ENCODE measurements around the gene CGN. TPM values are rescaled to one million over a fixed set of nuclear protein-coding genes. Genes with fewer than 3 reads are reported as not detected.

The CGN gene
- total and polyA plus RNA-seq, 2 experiments from 2014 or later = 11.8 to 37.0 TPM

DNA sequence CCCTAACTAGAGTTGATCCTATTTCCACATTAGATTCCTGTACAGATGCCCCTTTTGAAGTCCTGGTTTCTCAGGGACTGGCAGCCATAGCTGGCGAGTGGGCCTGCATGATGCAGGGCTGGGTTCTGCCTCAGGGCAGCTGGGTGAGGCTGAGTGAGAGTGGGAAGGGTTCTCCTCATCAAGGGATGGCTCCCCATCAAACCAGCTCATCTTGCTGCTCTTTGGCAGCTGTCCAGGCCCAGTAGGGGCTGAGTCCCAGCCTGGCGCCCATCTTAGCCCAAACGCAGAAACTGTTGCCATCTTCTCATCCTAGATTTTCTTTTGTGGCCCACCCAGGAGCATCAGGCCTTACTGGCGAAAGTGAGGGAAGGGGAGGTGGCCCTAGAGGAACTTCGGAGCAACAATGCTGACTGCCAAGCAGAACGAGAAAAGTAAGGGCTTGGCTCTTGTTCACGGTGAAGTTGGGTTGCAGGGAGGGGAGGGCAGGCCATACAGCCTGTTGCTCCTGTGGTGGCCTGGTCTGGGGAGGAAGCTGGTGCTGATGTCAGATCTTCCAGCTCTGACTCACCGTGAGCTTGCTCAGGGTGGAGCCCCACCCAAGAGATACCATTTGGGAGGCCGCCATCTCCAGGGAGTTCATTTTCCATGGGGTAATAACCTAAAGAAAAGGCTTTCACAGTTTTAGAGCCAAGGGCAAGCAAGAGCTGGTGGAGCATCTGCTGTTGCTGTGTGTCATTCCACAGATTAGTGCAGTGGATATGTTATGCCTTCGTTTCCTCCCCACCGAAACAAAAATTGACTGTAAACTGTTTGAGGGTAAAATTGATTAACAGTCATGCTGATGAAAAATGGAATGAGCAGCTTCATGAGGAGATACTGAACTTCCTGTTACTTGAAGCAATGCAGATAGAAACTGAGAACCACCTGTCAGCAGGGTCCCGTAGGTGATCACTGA lies 63.7 kb downstream of the CGN start:
- no peak for DNase-seq (ENCODE audit: low spot score)
- no peak overlapping the region for H3K4me3 ChIP-seq
- no peaks in the 10 kb centered on the region for H3K27me3 Mint-ChIP-seq (ENCODE audit: insufficient read depth, low read depth, poor library complexity)
- H3K36me3 ChIP-seq (ENCODE audit: insufficient read depth) = peaks cover 15% of the 10 kb centered on the region; the same call in 1 of the 2 replicates
- H2AFZ ChIP-seq = no peak overlapping the region
- no peaks in the 10 kb centered on the region for H3F3A ChIP-seq (replicated peaks; ENCODE audit: low read depth)
- no peaks in the 10 kb centered on the region for H3K9me2 ChIP-seq (ENCODE audit: insufficient read depth)
- no peaks in the 10 kb centered on the region for H4K20me1 ChIP-seq (replicated peaks; ENCODE audit: insufficient read depth)
- ATAC-seq = no peak
- H3K4me1 Mint-ChIP-seq = peaks cover 13% of the 10 kb centered on the region; the same call in 2 of the 3 replicates
- TF ChIP-seq NANOG (IDR thresholded peaks at IDR 0.05; ENCODE audit: borderline replicate concordance) (no peak), ZNF331 (CRISPR knock-in tag; IDR thresholded peaks at IDR 0.05; ENCODE audit: low read depth) (no peak), ZNF114 (CRISPR knock-in tag; IDR thresholded peaks at IDR 0.05) (no peak), EZH2 (IDR thresholded peaks at IDR 0.05; ENCODE audit: low read depth, unreplicated experiment) (no peak), EZH2phosphoT487 (IDR thresholded peaks at IDR 0.05; ENCODE audit: unreplicated experiment) (no peak), JUNB (IDR thresholded peaks at IDR 0.05; ENCODE audit: unreplicated experiment) (no peak), CREB1 (CRISPR knock-in tag; IDR thresholded peaks at IDR 0.05; ENCODE audit: low read depth) (no peak)
- TF ChIP-seq, protein P1, sequence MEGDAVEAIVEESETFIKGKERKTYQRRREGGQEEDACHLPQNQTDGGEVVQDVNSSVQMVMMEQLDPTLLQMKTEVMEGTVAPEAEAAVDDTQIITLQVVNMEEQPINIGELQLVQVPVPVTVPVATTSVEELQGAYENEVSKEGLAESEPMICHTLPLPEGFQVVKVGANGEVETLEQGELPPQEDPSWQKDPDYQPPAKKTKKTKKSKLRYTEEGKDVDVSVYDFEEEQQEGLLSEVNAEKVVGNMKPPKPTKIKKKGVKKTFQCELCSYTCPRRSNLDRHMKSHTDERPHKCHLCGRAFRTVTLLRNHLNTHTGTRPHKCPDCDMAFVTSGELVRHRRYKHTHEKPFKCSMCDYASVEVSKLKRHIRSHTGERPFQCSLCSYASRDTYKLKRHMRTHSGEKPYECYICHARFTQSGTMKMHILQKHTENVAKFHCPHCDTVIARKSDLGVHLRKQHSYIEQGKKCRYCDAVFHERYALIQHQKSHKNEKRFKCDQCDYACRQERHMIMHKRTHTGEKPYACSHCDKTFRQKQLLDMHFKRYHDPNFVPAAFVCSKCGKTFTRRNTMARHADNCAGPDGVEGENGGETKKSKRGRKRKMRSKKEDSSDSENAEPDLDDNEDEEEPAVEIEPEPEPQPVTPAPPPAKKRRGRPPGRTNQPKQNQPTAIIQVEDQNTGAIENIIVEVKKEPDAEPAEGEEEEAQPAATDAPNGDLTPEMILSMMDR (conservative IDR thresholded peaks at IDR 0.05; ENCODE audit: low read depth in 2 of 2) = no peak
- H3K27me3 ChIP-seq (ENCODE audit: insufficient read depth) = no peaks in the 10 kb centered on the region
- H3K27ac Mint-ChIP-seq = no peak overlapping the region
- H3K9me3 Mint-ChIP-seq = no peaks in the 10 kb centered on the region
- H3K4me2 ChIP-seq = no peak overlapping the region
- no peak overlapping the region for H3K4me3 Mint-ChIP-seq
- H3K36me3 Mint-ChIP-seq (ENCODE audit: low read depth) = peaks cover 19% of the 10 kb centered on the region
- no peaks in the 10 kb centered on the region for H3K79me2 ChIP-seq (replicated peaks; ENCODE audit: insufficient read depth)
- no peaks in the 10 kb centered on the region for H3K4me1 ChIP-seq (ENCODE audit: insufficient read depth)
- H3K27ac ChIP-seq (ENCODE audit: low read depth) = no peak overlapping the region

DNA sequence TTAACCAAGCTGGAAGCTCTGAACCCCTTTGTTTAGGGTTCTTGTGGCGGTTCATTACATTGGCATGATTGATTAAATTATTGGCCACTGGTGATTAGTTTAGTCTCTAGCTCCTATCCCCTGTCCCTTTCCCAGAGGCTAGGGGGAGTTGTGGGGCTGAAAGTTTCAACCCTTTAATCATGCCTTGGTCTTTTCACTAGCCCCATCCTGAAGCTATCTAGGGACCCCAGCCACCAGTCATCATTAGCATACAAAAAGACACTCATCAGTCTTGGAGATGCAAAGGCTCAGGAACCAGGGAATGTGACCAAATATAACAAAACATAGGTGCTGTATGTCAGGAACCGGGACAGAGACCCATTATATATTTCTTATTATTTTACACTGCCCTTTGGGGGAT lies 66.0 kb downstream of the CGN start:
- H3K4me1 ChIP-seq (ENCODE audit: insufficient read depth) = no peaks in the 10 kb centered on the region
- H3K36me3 Mint-ChIP-seq (ENCODE audit: low read depth) = peaks cover 19% of the 10 kb centered on the region
- DNase-seq (ENCODE audit: low spot score) = peak; percentile 52
- H3K27ac Mint-ChIP-seq = no peak overlapping the region
- H3F3A ChIP-seq (replicated peaks; ENCODE audit: low read depth) = no peaks in the 10 kb centered on the region
- H2AFZ ChIP-seq = no peak overlapping the region
- H3K27me3 Mint-ChIP-seq (ENCODE audit: insufficient read depth, low read depth, poor library complexity) = peaks cover 2% of the 10 kb centered on the region
- no peaks in the 10 kb centered on the region for H4K20me1 ChIP-seq (replicated peaks; ENCODE audit: insufficient read depth)
- no peaks in the 10 kb centered on the region for H3K27me3 ChIP-seq (ENCODE audit: insufficient read depth)
- H3K4me3 Mint-ChIP-seq = no peak overlapping the region
- no peak overlapping the region for H3K4me3 ChIP-seq
- H3K4me2 ChIP-seq = no peak overlapping the region
- no peaks in the 10 kb centered on the region for H3K9me3 Mint-ChIP-seq
- no peaks in the 10 kb centered on the region for H3K79me2 ChIP-seq (replicated peaks; ENCODE audit: insufficient read depth)
- peak; percentile 87 for ATAC-seq
- TF ChIP-seq, protein P1 (conservative IDR thresholded peaks at IDR 0.05; ENCODE audit: low read depth in 2 of 2) = peak; percentile 23 to 26; a peak in 1 of 4 replicates
- TF ChIP-seq JUNB (IDR thresholded peaks at IDR 0.05; ENCODE audit: unreplicated experiment) = no peak
- TF ChIP-seq, protein P2, sequence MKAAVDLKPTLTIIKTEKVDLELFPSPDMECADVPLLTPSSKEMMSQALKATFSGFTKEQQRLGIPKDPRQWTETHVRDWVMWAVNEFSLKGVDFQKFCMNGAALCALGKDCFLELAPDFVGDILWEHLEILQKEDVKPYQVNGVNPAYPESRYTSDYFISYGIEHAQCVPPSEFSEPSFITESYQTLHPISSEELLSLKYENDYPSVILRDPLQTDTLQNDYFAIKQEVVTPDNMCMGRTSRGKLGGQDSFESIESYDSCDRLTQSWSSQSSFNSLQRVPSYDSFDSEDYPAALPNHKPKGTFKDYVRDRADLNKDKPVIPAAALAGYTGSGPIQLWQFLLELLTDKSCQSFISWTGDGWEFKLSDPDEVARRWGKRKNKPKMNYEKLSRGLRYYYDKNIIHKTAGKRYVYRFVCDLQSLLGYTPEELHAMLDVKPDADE (IDR thresholded peaks at IDR 0.05) = no peak
- TF ChIP-seq, protein P3, sequence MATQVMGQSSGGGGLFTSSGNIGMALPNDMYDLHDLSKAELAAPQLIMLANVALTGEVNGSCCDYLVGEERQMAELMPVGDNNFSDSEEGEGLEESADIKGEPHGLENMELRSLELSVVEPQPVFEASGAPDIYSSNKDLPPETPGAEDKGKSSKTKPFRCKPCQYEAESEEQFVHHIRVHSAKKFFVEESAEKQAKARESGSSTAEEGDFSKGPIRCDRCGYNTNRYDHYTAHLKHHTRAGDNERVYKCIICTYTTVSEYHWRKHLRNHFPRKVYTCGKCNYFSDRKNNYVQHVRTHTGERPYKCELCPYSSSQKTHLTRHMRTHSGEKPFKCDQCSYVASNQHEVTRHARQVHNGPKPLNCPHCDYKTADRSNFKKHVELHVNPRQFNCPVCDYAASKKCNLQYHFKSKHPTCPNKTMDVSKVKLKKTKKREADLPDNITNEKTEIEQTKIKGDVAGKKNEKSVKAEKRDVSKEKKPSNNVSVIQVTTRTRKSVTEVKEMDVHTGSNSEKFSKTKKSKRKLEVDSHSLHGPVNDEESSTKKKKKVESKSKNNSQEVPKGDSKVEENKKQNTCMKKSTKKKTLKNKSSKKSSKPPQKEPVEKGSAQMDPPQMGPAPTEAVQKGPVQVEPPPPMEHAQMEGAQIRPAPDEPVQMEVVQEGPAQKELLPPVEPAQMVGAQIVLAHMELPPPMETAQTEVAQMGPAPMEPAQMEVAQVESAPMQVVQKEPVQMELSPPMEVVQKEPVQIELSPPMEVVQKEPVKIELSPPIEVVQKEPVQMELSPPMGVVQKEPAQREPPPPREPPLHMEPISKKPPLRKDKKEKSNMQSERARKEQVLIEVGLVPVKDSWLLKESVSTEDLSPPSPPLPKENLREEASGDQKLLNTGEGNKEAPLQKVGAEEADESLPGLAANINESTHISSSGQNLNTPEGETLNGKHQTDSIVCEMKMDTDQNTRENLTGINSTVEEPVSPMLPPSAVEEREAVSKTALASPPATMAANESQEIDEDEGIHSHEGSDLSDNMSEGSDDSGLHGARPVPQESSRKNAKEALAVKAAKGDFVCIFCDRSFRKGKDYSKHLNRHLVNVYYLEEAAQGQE (IDR thresholded peaks at IDR 0.05; ENCODE audit: unreplicated experiment) = no peak
- no peak for TF ChIP-seq EZH2phosphoT487 (IDR thresholded peaks at IDR 0.05; ENCODE audit: unreplicated experiment)
- no peak for TF ChIP-seq ZNF114 (CRISPR knock-in tag; IDR thresholded peaks at IDR 0.05)
- no peaks in the 10 kb centered on the region for H3K9me2 ChIP-seq (ENCODE audit: insufficient read depth)
- H3K36me3 ChIP-seq (ENCODE audit: insufficient read depth) = peaks cover 11% of the 10 kb centered on the region; the same call in 1 of the 2 replicates
- peaks cover 13% of the 10 kb centered on the region; the same call in 2 of the 3 replicates for H3K4me1 Mint-ChIP-seq
- no peak overlapping the region for H3K27ac ChIP-seq (ENCODE audit: low read depth)

Data from GM23338 (cell line).